ENCODE measurements around the gene HMGN3. TPM values are rescaled to one million over a fixed set of nuclear protein-coding genes. Genes with fewer than 3 reads are reported as not detected.

The HMGN3 gene
- total and polyA plus RNA-seq, 2 of the 4 experiments (the other 2 are of a cell fraction) = 6.8 to 35.5 TPM

- Histone ChIP-seq H3K14ac (replicated peaks; ENCODE audit: low read depth, low read length) (no peak overlapping the region), H3K9me3 (ENCODE audit: control insufficient read depth, insufficient read depth, low read length) (peaks cover 2% of the 10 kb centered on the region; the same call in 1 of the 2 replicates), H3K18ac (ENCODE audit: low read depth, low read length) (no peak overlapping the region), H4K20me1 (ENCODE audit: insufficient read depth, low read length) (no peaks in the 10 kb centered on the region), H3K23ac (ENCODE audit: low read depth, low read length) (no peak overlapping the region), H3K4ac (ENCODE audit: low read depth, low read length) (no peak overlapping the region), H3K79me1 (ENCODE audit: low read depth in 1 of 2, low read length in 2 of 2) (no peaks in the 10 kb centered on the region), H3K4me3 (ENCODE audit: insufficient read depth, low read depth, low read length) (no peak overlapping the region), H2AK9ac (replicated peaks; ENCODE audit: low read depth, low read length, poor library complexity) (no peak overlapping the region), H3K9me1 (ENCODE audit: insufficient read depth, low read length) (no peaks in the 10 kb centered on the region), H2BK5ac (ENCODE audit: low read depth, low read length, poor library complexity, severe bottlenecking) (no peak overlapping the region), H2AFZ (replicated peaks; ENCODE audit: low read length, poor library complexity) (no peak overlapping the region), H3K27ac (ENCODE audit: insufficient read depth, low read length) (no peak overlapping the region), H2AK5ac (ENCODE audit: low read depth, low read length) (no peak overlapping the region), H4K8ac (ENCODE audit: low read depth in 2 of 2, low read length in 2 of 2) (no peak overlapping the region), H3K9ac (ENCODE audit: low read depth, low read length) (no peak overlapping the region), H2BK20ac (ENCODE audit: low read depth, low read length) (no peak overlapping the region), H3K4me1 (ENCODE audit: control insufficient read depth, insufficient read depth, low read length) (no peaks in the 10 kb centered on the region), H2BK120ac (ENCODE audit: low read depth, low read length) (no peak overlapping the region), H3K56ac (ENCODE audit: extremely low read depth, insufficient read depth, low read length) (no peak overlapping the region), H3K27me3 (ENCODE audit: control insufficient read depth, insufficient read depth, low read length) (no peaks in the 10 kb centered on the region; the same call in 1 of the 2 replicates), H2BK15ac (ENCODE audit: low read depth, low read length) (no peak overlapping the region), H4K91ac (ENCODE audit: insufficient read depth, low read depth, low read length) (no peak overlapping the region), H3K36me3 (ENCODE audit: control insufficient read depth, insufficient read depth, low read length) (no peaks in the 10 kb centered on the region), H3K4me2 (ENCODE audit: low read depth, low read length) (no peak overlapping the region), H4K5ac (ENCODE audit: low read depth, low read length) (no peak overlapping the region)
- BruUV-seq (replicated peaks) = no TSS peak
- POLR2A ChIA-PET (ENCODE audit: unreplicated experiment) = no interaction called here
- dilution Hi-C loops (cut with HindIII; ENCODE audit: low sequenced_read_pairs, unreplicated experiment) = no loop called here
- WGBS, 2 experiments (ENCODE audit: extremely low coverage in 2 of 2, insufficient read length in 1 of 2) = 57% methylated on average over 1 of the region's 5 CpGs; no CpG with 5 or more reads in 1 of the 2 experiments
- CTCF ChIA-PET = no interaction called here
- TF ChIP-seq MAFK (IDR thresholded peaks at IDR 0.05; ENCODE audit: low read depth, low read length) (no peak), CEBPB (IDR thresholded peaks at IDR 0.05; ENCODE audit: low read depth, low read length) (no peak), RCOR1 (IDR thresholded peaks at IDR 0.05; ENCODE audit: insufficient replicate concordance, low read length) (no peak), BHLHE40 (IDR thresholded peaks at IDR 0.05; ENCODE audit: low read depth, low read length) (no peak), MXI1 (IDR thresholded peaks at IDR 0.05; ENCODE audit: borderline replicate concordance, low read depth, low read length) (no peak), NFE2L2 (IDR thresholded peaks at IDR 0.05; ENCODE audit: low read depth, low read length) (no peak), USF2 (IDR thresholded peaks at IDR 0.05; ENCODE audit: low read depth, low read length) (no peak), FOS (IDR thresholded peaks at IDR 0.05; ENCODE audit: low read depth, low read length) (no peak), SMC3 (IDR thresholded peaks at IDR 0.05; ENCODE audit: low read depth, low read length) (no peak), CTCF (conservative IDR thresholded peaks at IDR 0.05; ENCODE audit: low read depth, low read length) (no peak), POLR2A (IDR thresholded peaks at IDR 0.05; ENCODE audit: low read depth, low read length) (no peak), MAZ (IDR thresholded peaks at IDR 0.05; ENCODE audit: borderline replicate concordance, low read depth, low read length) (no peak), RFX5 (IDR thresholded peaks at IDR 0.05; ENCODE audit: low read depth, low read length) (no peak), ELK1 (IDR thresholded peaks at IDR 0.05; ENCODE audit: borderline replicate concordance, low read depth, low read length) (no peak), RAD21 (IDR thresholded peaks at IDR 0.05; ENCODE audit: low read length) (no peak)
- ATAC-seq (ENCODE audit: low read depth) (no peak), DNase-seq (no peak)
- in situ Hi-C loops (cut with MboI; ENCODE audit: low sequenced_read_pairs) = no loop called here
- intact Hi-C loops (cut with micrococcal nuclease) = no loop called here
Measured at GRCh38 chr6:79186564-79186963, 47.9 kb downstream of the HMGN3 start.
